Forelimb muscle (tissue), 1 donor: Measurements from ENCODE around the gene SRPK1. TPM values are rescaled to one million over a fixed set of nuclear protein-coding genes. Genes with fewer than 3 reads are reported as not detected.

Source experiments
- polyA plus RNA-seq: library from polyadenylated mRNA; unstranded; fragments of 120-200 nt; gene quantifications from one replicate; pipeline ENCODE4 v1.2.1, GENCODE V29; 2013; ENCODE audit not compliant: insufficient read length

The SRPK1 gene
- polyA plus RNA-seq, 1 donor = 15.6 TPM

Other genes with a start within 250 kb of the SRPK1 start
- 16.9 TPM for gene FKBP5, start 232.2 kb downstream of the SRPK1 start, polyA plus RNA-seq
- gene ARMC12, start 184.1 kb downstream of the SRPK1 start, polyA plus RNA-seq = 0.96 TPM
- not detected for gene CLPSL2, start 144.5 kb downstream of the SRPK1 start, polyA plus RNA-seq
- not detected for gene CLPSL1, start 140.1 kb downstream of the SRPK1 start, polyA plus RNA-seq
- not detected for gene CLPS, start 123.8 kb downstream of the SRPK1 start, polyA plus RNA-seq
- gene LHFPL5, start 115.7 kb downstream of the SRPK1 start, polyA plus RNA-seq = not detected
- gene SLC26A8, start 103.5 kb upstream of the SRPK1 start, polyA plus RNA-seq = 0.22 TPM
- gene MAPK14, start 106.7 kb upstream of the SRPK1 start, polyA plus RNA-seq = 34.0 TPM
- gene MAPK13, start 209.4 kb upstream of the SRPK1 start, polyA plus RNA-seq = 6.8 TPM